Measurements from ENCODE around the gene RACK1. TPM values are rescaled to one million over a fixed set of nuclear protein-coding genes. Genes with fewer than 3 reads are reported as not detected.

The RACK1 gene
- total RNA-seq, 1 experiment from 2014 or later = 2,552 TPM

- no peaks in the 10 kb centered on the region; the same call in 1 of the 2 replicates for H3K27me3 Mint-ChIP-seq (ENCODE audit: low read depth)
- Histone ChIP-seq H2BK15ac (ENCODE audit: low read depth, low read length) (no peak overlapping the region), H3K27me3 (ENCODE audit: insufficient read depth, low read length) (no peaks in the 10 kb centered on the region), H2BK12ac (ENCODE audit: insufficient read length, low read depth, low read length) (no peak overlapping the region), H4K91ac (ENCODE audit: insufficient read length, low read depth, low read length) (no peak overlapping the region), H3K9me3 (ENCODE audit: control insufficient read depth, low read depth, low read length) (no peaks in the 10 kb centered on the region), H3K27ac (ENCODE audit: insufficient read length, low read depth, low read length) (no peak overlapping the region), H3K79me2 (ENCODE audit: insufficient read depth, low read length) (peaks cover 2% of the 10 kb centered on the region; the same call in 1 of the 2 replicates), H2BK120ac (ENCODE audit: low read depth, low read length, poor library complexity, severe bottlenecking) (no peak overlapping the region), H4K20me1 (ENCODE audit: control insufficient read depth, insufficient read depth, insufficient read length) (no peaks in the 10 kb centered on the region), H3K23ac (ENCODE audit: insufficient read length, low read depth, low read length) (no peak overlapping the region), H2AFZ (ENCODE audit: low read length) (no peak overlapping the region), H4K8ac (replicated peaks; ENCODE audit: insufficient read length, low read depth, low read length) (no peak overlapping the region), H4K5ac (ENCODE audit: insufficient read length, low read depth, low read length) (no peak overlapping the region), H3K79me1 (ENCODE audit: insufficient read depth, low read depth, low read length, poor library complexity, severe bottlenecking) (peaks cover 4% of the 10 kb centered on the region), H2BK5ac (ENCODE audit: insufficient read length, low read length) (no peak overlapping the region), H3K4me1 (ENCODE audit: insufficient read depth, low read length) (no peaks in the 10 kb centered on the region), H2BK20ac (ENCODE audit: low read depth, low read length, poor library complexity, severe bottlenecking) (no peak overlapping the region), H3T11ph (ENCODE audit: low read length) (no peak overlapping the region), H3K4ac (ENCODE audit: low read depth, low read length) (no peak overlapping the region), H3K56ac (ENCODE audit: insufficient read length, low read depth, low read length) (no peak overlapping the region), H3K23me2 (ENCODE audit: insufficient read length, low read depth, low read length, poor library complexity, severe bottlenecking) (no peaks in the 10 kb centered on the region), H3K9ac (ENCODE audit: extremely low read depth, insufficient read length, low read length) (no peak overlapping the region), H3K4me2 (ENCODE audit: insufficient read depth, insufficient read length, low read length) (no peak overlapping the region), H3K18ac (ENCODE audit: insufficient read length, low read depth, low read length) (no peak overlapping the region), H3K14ac (ENCODE audit: insufficient read depth, low read length) (no peak overlapping the region), H2AK5ac (ENCODE audit: insufficient read length, low read length) (no peak overlapping the region)
- DNase-seq = no peak
- peak overlapping the region in 1 of 3 experiments; percentile 93; a peak in 2 of 7 replicates for H3K27ac Mint-ChIP-seq
- no peaks in the 10 kb centered on the region for H3K9me3 Mint-ChIP-seq
- no CpG with 5 or more reads among the region's 6 CpGs for WGBS (ENCODE audit: extremely low coverage, insufficient read length, low lambda C conversion rate)
- H3K36me3 Mint-ChIP-seq (ENCODE audit: insufficient read depth in 1 of 3, low read depth in 3 of 3) = peaks cover 62 to 90% (median 71%) of the 10 kb centered on the region in 3 experiments
- H3K4me1 Mint-ChIP-seq = peaks cover 5 to 27% of the 10 kb centered on the region in 2 experiments
- no peak overlapping the region for H3K4me3 Mint-ChIP-seq
- TF ChIP-seq, protein P1, sequence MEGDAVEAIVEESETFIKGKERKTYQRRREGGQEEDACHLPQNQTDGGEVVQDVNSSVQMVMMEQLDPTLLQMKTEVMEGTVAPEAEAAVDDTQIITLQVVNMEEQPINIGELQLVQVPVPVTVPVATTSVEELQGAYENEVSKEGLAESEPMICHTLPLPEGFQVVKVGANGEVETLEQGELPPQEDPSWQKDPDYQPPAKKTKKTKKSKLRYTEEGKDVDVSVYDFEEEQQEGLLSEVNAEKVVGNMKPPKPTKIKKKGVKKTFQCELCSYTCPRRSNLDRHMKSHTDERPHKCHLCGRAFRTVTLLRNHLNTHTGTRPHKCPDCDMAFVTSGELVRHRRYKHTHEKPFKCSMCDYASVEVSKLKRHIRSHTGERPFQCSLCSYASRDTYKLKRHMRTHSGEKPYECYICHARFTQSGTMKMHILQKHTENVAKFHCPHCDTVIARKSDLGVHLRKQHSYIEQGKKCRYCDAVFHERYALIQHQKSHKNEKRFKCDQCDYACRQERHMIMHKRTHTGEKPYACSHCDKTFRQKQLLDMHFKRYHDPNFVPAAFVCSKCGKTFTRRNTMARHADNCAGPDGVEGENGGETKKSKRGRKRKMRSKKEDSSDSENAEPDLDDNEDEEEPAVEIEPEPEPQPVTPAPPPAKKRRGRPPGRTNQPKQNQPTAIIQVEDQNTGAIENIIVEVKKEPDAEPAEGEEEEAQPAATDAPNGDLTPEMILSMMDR (conservative IDR thresholded peaks at IDR 0.05) = no peak
Observed at GRCh38 chr5:181236471-181236870, 7.2 kb downstream of the RACK1 start.

All from H9 (cell line).